Left renal cortex interstitium (tissue), 4 donors: ENCODE data around the gene PIK3C3. TPM values are rescaled to one million over a fixed set of nuclear protein-coding genes. Genes with fewer than 3 reads are reported as not detected.
"Not testable (repeated sequence)": the region's sequence is repeated elsewhere in the genome, so short reads cannot be mapped to it uniquely, and the experiment has no call there.

Experiments used
- DNase-seq, 4 donors: peaks; one replicate each; pipeline ENCODE4 v3.0.0-alpha.2; 2013; ENCODE audit warnings: low read depth in 4 of 4, low spot score in 2 of 4, missing footprints in 1 of 4
- polyA plus RNA-seq, 4 donors: library from polyadenylated mRNA; unstranded; fragments of 120-200 nt; gene quantifications; one replicate each; pipeline ENCODE4 v1.2.1, GENCODE V29; 2013; ENCODE audit not compliant: insufficient read length in 4 of 4

The PIK3C3 gene
- polyA plus RNA-seq, 4 donors = 63.9 to 82.5 (median 75.8) TPM

DNA sequence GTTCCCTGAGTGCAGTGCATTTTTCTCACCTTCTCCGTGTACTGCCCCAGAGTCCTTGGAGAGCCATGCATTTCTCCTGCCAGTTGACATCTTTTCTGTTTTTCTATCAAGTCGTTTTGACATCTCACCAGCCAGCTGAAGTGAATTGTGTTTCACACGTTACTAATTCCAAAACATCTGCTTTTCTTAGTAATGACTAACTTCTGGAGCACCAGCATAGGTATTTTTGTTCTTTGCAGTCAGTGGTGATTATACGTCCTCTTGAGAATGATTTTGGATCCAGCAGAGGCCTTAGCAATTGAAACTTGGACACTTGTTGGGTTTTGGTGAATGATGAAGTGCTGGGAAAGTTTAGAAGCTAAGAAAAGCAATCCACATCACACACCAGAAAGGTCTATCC lies 112.5 kb downstream of the PIK3C3 start:
- no peak for DNase-seq

GRCh38 chr18:42068030-42068429 lies 113.0 kb downstream of the PIK3C3 start:
- no peak for DNase-seq

DNA sequence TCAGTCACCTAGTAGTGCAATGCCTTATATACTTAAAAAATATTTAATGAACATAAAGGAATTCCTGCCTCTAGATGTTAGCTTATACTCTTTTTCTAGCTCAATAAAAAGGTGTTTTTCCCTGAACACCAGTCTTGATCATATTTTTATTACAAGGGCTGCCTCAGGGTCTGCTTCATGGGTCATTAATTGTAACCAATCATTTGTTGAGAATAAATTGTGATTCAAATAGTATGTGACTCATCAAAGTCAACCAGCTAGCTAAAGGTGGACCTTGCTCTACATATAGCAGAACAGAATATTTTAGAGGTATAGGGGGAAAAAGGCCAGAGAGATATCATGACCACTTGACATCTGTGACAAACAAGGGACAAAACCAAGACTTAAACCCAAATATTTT lies 114.0 kb downstream of the PIK3C3 start:
- no peak for DNase-seq

GRCh38 chr18:42072407-42072806 lies 117.4 kb downstream of the PIK3C3 start:
- no peak for DNase-seq

GRCh38 chr18:42074704-42075103 lies 119.7 kb downstream of the PIK3C3 start:
- no peak for DNase-seq

- no peak for DNase-seq
Measured at GRCh38 chr18:42078711-42079110, 123.7 kb downstream of the PIK3C3 start.

DNA sequence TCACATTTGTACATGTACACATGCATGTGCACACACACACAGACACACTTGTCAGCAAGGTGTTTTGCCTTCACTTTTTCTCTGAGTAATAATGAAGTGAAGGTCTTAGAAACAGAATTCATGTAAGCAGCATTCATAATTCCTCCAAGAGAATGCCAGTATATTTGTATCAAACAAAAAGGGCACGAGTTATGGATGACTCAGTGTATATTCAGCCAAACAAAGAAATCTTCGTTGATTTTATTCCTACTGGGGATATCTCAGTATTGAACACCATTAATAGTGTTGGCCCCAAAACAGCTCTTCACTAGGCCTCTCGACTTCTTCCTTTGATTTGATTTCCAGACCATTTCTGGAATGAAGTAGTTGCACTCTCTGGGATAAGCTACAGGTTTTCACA lies 125.3 kb downstream of the PIK3C3 start:
- no peak for DNase-seq

DNA sequence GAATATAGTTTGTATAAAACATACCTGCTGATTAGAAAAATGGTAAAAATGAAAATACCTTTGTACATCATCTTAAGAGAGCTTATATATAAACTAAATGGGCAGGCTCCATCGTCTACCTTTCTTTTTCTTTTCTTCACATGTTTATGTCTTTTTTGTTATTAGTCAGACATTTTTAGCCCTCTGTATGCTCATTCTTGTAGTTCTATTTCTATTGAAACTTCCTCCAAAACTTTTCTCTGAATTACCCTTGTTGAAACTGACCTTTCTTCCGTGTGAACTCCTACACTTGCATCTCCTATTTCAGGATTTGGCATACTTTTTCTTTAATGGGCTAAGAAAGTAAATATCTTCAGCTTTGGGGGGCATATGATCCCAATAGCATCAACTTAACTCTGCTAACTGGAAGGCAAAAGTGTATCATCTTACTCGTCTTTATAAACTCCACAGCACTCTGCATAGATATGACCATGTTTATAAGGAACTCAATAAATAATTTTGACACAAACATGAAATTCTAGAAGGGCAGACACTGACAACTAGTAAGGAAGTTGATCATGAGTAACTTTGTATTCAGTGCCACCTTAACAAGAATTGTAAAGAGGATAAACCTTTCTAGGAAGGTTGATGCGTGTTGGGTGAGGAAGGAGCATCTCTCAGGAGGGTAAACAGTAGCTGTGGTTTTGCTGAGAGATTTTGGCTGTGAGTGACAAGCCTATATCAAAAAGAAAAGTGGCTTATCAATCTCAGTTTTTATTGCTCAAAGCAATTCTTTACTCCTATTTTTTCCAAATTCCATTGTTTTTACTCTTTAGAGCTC lies 127.6 kb downstream of the PIK3C3 start:
- no peak for DNase-seq

DNA sequence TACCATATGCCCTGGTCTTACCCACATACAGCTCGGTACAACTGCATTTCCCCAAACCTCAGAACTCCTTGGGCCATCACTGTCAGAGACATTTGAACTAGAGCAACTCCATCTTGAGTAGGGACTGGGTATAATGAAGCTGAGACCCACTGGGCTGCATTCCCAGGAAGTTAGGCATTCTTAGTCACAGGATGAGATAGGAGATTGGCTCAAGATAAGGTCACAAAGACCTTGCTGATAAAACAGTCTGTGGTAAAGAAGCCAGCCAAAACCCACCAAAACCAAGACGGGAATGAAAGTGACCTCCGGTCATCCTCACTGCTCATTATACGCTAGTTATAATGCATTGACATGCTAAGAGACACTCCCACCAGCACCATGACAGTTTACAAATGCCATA lies 131.3 kb downstream of the PIK3C3 start:
- no peak for DNase-seq

- no peak for DNase-seq
Measured at GRCh38 chr18:42087235-42087634, 132.2 kb downstream of the PIK3C3 start.

- no peak for DNase-seq
Measured at GRCh38 chr18:42087876-42088275, 132.8 kb downstream of the PIK3C3 start.

DNA sequence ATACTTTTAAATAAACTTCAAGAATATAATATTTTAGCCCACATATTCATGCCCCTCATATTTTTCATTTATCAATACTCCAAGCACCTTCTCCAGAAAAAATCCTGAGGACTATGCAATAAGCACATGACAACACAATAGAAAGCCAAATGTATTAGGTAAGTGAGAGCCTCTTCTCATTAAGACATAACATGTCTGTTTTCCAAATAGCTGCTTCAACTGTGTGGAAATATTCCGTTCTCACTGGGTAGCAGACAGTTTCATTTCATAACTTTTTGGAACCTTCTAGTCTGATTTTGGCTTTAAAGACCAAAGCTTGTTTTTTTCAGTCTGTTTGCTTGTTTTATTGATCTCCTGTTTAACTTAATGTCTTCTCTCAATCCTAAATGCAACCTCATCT lies 137.8 kb downstream of the PIK3C3 start:
- no peak for DNase-seq

GRCh38 chr18:42094875-42095274 lies 139.8 kb downstream of the PIK3C3 start:
- DNase-seq = no peak

DNA sequence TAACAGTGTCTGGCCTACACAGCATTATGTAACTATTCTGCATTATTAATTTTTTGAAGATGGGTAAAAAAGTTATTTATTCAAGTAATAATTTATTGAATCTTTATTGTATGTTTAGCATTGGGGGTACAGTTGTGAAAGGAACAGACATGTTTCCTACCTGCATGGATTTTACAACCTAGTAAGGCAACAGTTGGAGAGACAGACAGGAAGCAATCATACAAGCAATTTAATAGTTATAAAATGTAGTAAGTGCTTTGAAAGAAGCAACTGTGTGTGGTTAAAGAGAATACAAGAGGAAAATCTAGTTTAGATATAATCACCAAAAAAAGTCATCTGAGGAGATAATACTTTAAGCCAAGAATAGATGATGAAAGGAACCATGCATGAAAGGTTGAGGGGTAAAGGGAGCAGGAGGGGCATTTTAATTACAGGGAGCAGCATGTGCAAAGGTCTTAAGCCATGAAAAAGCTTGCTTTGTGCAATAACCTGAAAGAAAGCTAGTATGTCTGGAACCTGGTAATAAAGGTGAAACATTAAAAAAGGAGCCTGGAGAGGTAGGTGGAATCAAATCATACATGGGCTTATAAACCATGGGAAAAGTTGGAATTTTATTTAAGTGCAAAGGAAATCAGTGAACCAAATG lies 140.8 kb downstream of the PIK3C3 start:
- no peak for DNase-seq

GRCh38 chr18:42100248-42100647 lies 145.2 kb downstream of the PIK3C3 start:
- no peak for DNase-seq

DNA sequence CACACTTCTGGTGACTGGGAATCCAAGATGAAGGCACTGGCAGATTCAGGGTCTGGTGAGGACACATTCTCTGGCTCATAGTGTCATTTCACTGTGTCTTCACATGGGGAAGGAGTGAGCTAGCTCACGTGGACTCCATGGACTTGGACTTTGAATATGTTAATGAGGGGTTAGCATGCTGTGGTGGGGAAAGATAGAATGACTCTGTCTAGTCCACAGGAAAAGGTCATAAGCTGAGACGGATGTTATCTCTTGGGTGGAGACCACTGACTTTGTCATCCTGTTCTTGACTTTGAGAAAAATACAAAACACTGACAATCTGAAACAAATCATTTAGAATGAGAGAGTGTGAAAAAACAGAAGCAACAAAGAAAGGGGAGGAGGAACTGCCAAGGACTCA lies 145.9 kb downstream of the PIK3C3 start:
- DNase-seq = no peak

GRCh38 chr18:42105394-42105793 lies 150.4 kb downstream of the PIK3C3 start:
- no peak for DNase-seq

GRCh38 chr18:42106784-42107183 lies 151.8 kb downstream of the PIK3C3 start:
- no peak for DNase-seq

GRCh38 chr18:42107287-42107686 lies 152.3 kb downstream of the PIK3C3 start:
- no peak for DNase-seq

- no peak for DNase-seq
Measured at GRCh38 chr18:42107691-42108450, 152.8 kb downstream of the PIK3C3 start.

- DNase-seq = not testable (repeated sequence)
Measured at GRCh38 chr18:42112147-42112546, 157.1 kb downstream of the PIK3C3 start.
